GM12875 (cell line): ENCODE measurements around the gene SESN2.

Experiments
- H3K4me3 ChIP-seq: one replicate; pipeline ENCODE4 v1.5.1; 2011; ENCODE audit warnings: low read depth, low read length, control low read depth
- TF ChIP-seq, protein P1 (sequence below): IDR thresholded peaks from 2 replicates; pipeline ENCODE4 v1.5.1; 2011; ENCODE audit warnings: low read depth, mild to moderate bottlenecking, control low read depth, inconsistent platforms, low read length, moderate library complexity, borderline replicate concordance; ENCODE audit not compliant: insufficient read depth

Gene SESN2

DNA sequence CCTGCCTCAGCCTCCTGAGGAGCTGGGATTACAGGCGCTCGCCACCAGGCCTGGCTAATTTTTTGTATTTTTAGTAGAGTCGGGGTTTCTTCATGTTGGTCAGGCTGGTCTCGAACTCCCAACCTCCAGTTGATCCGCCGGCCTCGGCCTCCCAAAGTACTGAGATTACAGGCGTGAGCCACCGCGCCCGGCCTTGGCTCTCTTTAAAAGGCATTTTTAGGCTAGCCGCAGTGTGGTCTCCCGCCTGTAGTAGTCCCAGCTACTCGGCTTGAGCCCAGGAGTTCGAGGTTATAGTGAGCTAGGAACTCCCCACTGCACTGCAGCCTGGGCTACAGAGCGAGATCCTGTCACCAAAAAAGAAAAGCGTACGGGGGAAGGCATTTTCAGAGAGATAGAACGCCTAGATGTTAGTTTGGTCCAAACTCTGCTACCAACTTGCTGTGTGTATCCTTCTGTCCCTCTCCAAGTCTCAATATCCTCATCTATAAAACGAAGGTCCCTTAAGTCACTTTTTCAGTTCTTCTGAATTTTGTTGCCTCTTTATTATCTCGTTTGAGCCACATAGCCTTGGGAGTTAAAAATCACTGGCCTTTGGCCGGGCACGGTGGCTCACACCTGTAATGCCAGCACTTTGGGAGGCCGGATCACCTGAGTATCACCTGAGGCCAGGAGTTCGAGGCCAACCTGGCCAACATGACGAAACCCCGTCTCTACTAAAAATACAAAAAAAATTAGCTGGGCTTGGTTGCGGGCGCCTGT, 70.3 kb downstream of the SESN2 start:
- TF ChIP-seq, protein P1, sequence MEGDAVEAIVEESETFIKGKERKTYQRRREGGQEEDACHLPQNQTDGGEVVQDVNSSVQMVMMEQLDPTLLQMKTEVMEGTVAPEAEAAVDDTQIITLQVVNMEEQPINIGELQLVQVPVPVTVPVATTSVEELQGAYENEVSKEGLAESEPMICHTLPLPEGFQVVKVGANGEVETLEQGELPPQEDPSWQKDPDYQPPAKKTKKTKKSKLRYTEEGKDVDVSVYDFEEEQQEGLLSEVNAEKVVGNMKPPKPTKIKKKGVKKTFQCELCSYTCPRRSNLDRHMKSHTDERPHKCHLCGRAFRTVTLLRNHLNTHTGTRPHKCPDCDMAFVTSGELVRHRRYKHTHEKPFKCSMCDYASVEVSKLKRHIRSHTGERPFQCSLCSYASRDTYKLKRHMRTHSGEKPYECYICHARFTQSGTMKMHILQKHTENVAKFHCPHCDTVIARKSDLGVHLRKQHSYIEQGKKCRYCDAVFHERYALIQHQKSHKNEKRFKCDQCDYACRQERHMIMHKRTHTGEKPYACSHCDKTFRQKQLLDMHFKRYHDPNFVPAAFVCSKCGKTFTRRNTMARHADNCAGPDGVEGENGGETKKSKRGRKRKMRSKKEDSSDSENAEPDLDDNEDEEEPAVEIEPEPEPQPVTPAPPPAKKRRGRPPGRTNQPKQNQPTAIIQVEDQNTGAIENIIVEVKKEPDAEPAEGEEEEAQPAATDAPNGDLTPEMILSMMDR = no peak
- H3K4me3 ChIP-seq = peak overlapping the region; percentile 72
